ENCODE data around the gene KIAA1614.

DNA sequence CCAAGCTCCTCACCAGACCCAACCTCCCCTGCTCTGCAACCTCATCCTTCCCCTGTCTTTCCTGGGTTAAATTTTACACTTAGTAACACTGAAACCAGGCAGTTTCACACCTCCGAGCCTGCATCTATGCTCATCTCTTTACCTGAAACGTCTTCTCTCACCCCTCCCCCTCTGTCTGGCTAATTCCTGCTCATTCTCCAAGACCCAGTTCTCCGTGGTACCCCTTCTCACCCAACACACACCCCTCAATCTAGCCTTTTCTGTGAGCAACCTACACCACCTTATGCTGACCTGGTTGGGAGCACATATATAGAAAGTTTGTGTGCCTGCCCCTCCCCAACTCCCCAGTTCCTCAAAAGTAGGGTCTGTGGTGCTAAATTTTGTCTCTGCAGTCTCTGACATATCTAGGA lies 3.7 kb upstream of the KIAA1614 start:
- TF ChIP-seq, protein P1, sequence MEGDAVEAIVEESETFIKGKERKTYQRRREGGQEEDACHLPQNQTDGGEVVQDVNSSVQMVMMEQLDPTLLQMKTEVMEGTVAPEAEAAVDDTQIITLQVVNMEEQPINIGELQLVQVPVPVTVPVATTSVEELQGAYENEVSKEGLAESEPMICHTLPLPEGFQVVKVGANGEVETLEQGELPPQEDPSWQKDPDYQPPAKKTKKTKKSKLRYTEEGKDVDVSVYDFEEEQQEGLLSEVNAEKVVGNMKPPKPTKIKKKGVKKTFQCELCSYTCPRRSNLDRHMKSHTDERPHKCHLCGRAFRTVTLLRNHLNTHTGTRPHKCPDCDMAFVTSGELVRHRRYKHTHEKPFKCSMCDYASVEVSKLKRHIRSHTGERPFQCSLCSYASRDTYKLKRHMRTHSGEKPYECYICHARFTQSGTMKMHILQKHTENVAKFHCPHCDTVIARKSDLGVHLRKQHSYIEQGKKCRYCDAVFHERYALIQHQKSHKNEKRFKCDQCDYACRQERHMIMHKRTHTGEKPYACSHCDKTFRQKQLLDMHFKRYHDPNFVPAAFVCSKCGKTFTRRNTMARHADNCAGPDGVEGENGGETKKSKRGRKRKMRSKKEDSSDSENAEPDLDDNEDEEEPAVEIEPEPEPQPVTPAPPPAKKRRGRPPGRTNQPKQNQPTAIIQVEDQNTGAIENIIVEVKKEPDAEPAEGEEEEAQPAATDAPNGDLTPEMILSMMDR (IDR thresholded peaks at IDR 0.05), result no peak
- TF ChIP-seq, protein P2, sequence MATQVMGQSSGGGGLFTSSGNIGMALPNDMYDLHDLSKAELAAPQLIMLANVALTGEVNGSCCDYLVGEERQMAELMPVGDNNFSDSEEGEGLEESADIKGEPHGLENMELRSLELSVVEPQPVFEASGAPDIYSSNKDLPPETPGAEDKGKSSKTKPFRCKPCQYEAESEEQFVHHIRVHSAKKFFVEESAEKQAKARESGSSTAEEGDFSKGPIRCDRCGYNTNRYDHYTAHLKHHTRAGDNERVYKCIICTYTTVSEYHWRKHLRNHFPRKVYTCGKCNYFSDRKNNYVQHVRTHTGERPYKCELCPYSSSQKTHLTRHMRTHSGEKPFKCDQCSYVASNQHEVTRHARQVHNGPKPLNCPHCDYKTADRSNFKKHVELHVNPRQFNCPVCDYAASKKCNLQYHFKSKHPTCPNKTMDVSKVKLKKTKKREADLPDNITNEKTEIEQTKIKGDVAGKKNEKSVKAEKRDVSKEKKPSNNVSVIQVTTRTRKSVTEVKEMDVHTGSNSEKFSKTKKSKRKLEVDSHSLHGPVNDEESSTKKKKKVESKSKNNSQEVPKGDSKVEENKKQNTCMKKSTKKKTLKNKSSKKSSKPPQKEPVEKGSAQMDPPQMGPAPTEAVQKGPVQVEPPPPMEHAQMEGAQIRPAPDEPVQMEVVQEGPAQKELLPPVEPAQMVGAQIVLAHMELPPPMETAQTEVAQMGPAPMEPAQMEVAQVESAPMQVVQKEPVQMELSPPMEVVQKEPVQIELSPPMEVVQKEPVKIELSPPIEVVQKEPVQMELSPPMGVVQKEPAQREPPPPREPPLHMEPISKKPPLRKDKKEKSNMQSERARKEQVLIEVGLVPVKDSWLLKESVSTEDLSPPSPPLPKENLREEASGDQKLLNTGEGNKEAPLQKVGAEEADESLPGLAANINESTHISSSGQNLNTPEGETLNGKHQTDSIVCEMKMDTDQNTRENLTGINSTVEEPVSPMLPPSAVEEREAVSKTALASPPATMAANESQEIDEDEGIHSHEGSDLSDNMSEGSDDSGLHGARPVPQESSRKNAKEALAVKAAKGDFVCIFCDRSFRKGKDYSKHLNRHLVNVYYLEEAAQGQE (IDR thresholded peaks at IDR 0.05; ENCODE audit: low read depth, low read length), result no peak
- TF ChIP-seq POLR2AphosphoS5 (IDR thresholded peaks at IDR 0.05; ENCODE audit: low read depth, low read length) (no peak), NRF1 (IDR thresholded peaks at IDR 0.05; ENCODE audit: low read depth, low read length) (no peak), TAF1 (IDR thresholded peaks at IDR 0.05; ENCODE audit: borderline replicate concordance, low read depth, low read length) (no peak), IRF3 (IDR thresholded peaks at IDR 0.05; ENCODE audit: low read depth, low read length) (no peak)
